HG03469 (cell line): ENCODE measurements around the gene RHOT2.

Experiments
- ATAC-seq: cut with Tn5 transposase; IDR thresholded peaks from one replicate; pipeline ENCODE4 v1.9.1; 2021; ENCODE audit warnings: mild to moderate bottlenecking, moderate library complexity, moderate number of reproducible peaks; ENCODE audit not compliant: unreplicated experiment

RHOT2 gene

DNA sequence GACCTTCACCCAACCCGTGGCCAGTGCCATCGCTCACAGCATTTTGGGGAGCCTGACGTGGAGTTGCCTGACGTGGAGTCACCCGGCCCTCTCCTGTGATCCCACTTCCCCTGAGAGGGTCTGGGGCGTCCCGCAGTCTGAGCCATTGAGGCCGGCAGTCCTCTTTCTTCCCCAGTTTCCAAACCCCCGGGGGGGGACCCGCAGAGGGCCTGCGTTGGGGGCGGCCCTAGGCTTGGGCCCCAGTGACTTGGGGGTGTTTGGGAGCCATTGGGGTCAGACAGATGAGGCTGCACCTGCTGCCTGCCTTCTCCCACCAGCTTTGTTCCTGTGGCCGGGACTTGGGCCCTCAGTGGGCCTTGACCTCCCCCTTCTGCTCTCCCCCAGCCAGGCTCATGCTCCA, 1.7 kb downstream of the RHOT2 start:
- no peak for ATAC-seq

DNA sequence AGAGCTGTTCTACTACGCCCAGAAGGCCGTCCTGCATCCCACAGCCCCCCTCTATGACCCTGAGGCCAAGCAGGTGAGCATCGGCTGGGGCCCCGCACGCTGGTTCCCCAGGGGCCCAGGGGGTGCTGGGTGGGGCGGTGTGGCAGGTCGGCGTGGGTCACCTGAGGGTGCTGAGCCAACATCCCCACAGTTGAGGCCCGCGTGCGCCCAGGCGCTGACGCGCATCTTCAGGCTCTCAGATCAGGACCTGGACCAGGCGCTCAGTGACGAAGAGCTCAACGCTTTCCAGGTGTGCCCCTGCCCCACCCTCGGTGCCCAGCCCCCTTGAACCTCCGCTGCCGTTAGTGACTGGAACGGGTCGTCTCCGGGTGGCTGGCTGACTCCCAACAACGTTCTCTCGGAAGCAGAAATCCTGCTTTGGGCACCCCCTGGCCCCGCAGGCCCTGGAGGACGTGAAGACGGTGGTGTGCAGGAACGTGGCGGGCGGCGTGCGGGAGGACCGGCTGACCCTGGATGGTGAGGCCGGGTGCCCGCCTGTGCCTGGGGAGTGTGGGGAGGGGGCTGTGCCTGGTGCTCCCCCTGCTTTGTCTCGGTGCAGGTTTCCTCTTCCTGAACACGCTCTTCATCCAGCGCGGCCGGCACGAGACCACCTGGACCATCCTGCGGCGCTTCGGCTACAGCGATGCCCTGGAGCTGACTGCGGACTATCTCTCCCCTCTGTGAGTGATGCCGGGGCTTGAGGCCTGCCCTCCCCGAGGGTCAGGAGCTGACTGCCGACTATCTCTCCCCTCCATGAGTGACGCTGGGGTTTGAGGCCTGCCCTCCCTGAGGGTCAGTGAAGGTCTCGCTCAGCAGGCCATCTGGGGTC, 2.8 kb downstream of the RHOT2 start:
- ATAC-seq = no peak

GRCh38 chr16:671353-672131, 3.6 kb downstream of the RHOT2 start:
- ATAC-seq = no peak

DNA sequence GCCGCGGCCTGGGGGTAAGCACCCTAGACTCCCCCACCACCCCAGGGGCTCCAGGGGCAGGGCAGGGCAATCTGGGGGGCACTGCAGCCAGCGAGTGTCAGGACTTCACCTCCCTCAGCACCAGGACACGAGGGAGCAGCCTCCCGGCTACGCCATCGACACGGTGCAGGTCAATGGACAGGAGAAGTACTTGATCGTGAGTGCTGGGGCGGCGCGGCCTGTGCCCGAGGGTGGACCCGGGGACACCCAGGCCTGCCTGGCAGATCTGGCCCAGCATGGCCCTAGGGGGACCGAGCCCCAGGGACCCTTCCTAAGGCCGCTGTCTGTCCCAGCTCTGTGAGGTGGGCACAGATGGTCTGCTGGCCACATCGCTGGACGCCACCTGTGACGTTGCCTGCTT, 4.4 kb downstream of the RHOT2 start:
- no peak for ATAC-seq

DNA sequence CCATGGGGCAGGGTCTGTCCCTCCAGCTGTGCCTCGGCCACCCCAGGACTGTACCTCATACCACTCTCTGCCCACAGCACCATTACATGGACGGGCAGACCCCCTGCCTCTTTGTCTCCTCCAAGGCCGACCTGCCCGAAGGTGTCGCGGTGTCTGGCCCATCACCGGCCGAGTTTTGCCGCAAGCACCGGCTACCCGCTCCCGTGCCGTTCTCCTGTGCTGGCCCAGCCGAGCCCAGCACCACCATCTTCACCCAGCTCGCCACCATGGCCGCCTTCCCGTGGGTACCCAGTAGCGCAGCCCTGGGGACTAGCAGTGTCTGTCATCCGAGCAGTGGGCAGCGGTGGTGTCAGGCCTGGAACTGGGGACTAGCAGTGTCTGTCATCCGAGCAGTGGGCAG, 4.9 kb downstream of the RHOT2 start:
- ATAC-seq = no peak

DNA sequence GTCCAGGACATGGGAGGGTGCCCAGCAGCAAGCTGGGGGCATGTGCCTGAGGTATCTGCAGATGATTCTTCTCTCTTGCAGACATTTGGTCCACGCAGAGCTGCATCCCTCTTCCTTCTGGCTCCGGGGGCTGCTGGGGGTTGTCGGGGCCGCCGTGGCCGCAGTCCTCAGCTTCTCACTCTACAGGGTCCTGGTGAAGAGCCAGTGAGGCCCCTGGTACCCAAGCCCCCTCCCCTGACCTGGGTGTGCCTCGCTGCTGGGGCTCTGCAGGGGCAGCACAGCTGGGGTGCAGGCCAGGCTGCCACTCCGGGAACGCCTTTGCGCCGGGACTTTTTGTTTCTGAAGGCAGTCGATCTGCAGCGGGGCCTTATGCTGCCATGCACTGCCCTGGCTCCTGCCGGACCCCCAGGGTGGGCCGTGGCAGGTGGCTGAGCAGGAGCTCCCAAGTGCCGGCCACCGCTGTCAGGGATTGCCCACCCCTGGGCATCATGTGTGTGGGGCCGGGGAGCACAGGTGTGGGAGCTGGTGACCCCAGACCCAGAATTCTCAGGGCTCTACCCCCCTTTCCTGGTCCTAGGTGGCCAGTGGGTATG, 5.6 kb downstream of the RHOT2 start:
- no peak for ATAC-seq

DNA sequence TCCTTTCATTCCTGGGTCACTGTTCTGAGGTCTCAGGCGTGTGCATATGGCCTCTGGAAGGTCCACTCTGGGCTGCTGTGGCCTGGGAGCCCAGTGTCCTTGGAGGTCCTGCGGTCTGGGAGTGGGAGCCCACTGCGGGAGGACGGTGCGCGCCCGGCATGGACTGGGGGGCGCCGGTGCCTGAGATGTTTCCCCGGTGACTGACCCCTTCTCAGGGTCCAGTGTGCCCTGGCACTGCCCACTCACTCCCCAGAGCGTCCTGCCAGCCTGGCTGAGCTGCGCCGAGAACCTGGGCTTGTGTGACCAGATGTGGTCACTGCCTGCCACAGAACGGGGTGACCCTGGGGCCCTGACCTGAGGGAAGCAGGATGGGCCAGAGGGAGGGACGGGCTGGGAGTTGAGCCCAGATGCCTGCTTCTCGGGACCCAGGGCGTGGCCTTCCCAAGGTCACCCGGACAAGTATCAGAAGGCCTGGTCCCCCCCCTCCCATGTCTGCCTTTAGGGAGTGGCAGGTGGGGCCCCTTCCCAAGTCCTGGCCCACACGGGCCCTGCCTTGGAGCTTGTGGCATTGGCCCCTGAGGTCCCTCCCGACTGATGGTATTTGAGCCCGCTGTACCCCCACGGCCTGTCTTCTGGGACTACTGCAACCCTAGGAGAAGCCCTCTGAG, 6.4 kb downstream of the RHOT2 start:
- ATAC-seq = no peak

GRCh38 chr16:674968-675883, 7.3 kb downstream of the RHOT2 start, which contains the start of gene RHBDL1:
Gene RHBDL1, plus strand, starts transcription at chr16:675671. Its CDS starts 120 bp downstream, at chr16:675791.
- ATAC-seq = no peak

- ATAC-seq = no peak
Measured at GRCh38 chr16:675884-676564, 8.1 kb downstream of the RHOT2 start.

- ATAC-seq = no peak
Measured at GRCh38 chr16:676565-676902, 8.6 kb downstream of the RHOT2 start.

DNA sequence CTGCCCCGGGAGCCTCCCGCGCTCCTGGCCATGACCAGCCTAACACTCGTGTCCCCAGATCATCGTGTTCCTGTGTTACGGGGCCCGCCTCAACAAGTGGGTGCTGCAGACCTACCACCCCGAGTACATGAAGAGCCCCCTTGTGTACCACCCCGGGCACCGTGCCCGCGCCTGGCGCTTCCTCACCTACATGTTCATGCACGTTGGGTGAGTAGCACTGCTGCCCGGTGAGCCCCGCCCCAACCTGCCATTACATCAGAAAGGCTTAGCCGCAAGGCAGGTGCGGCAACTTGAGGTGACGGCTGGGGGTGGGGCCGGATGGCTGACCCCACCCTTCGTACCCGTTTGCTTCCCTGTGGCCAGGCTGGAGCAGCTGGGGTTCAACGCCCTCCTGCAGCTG, 9.0 kb downstream of the RHOT2 start:
- no peak for ATAC-seq

DNA sequence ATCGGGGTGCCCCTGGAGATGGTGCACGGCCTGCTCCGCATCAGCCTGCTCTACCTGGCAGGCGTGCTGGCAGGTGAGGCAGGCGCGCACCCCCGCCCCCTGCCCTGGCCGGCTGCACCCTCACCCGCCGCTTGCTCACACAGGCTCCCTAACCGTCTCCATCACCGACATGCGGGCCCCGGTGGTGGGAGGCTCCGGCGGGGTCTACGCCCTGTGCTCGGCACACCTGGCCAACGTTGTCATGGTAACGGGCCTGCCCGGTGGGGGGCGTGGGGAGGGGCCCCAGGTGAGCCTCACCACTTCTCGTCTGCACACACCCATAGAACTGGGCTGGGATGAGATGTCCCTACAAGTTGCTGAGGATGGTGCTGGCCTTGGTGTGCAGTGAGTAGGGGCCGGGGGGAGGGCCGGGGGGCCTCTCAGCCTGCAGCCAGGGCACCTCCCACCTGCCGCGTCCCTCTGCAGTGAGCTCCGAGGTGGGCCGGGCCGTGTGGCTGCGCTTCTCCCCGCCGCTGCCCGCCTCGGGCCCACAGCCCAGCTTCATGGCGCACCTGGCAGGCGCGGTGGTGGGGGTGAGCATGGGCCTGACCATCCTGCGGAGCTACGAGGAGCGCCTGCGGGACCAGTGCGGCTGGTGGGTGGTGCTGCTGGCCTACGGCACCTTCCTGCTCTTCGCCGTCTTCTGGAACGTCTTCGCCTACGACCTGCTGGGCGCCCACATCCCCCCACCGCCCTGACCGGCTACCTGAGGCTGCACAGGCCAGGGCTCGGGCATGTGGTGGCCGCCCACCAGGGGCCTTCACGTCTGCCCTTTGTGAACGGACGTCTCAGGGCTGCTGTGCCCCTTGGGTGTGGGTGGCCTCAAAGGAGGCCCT, 9.6 kb downstream of the RHOT2 start:
- ATAC-seq = no peak

DNA sequence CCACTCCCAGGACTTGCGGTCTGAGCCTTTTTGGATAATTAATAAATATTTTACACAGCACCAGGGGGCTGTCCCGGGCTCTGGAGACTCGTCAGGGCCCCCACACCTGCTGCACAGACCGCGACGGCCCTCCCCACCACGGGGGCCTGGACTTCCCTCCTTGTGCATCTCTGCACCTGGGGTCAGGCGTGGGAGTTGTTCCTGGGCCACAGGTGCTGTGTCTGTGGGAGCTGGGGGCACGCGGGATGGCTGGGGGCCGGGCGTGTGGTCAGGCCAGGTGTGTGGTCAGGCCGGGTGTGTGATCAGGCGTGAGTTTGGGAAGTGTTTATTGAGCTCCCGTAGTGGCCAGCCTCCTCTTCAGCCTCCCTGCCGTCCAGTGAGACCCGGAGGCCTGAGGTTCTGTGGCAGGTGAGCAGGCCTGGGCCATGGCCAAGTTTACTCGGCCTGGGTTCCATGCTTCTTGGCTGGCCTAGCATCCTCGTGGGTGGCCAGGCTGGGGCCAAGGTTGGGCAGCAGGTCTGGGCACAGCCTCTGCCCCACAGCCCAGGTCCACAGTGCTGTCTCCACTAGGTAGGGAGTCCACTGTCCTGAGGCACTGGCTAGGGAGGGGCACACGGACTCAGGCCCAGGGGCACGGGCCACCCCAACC, 10.4 kb downstream of the RHOT2 start:
- ATAC-seq = no peak

- no peak for ATAC-seq
Measured at GRCh38 chr16:678858-679813, 11.2 kb downstream of the RHOT2 start.

- peak; percentile 23 for ATAC-seq
Measured at GRCh38 chr16:679814-680624, 12.1 kb downstream of the RHOT2 start, which contains the start of gene STUB1. Gene STUB1, plus strand, starts transcription at chr16:680410. Its CDS starts 116 bp downstream, at chr16:680526.

- no peak for ATAC-seq
Measured at GRCh38 chr16:680625-680945, 12.7 kb downstream of the RHOT2 start.
